HepG2 (cell line): ENCODE results near the gene MXD1. TPM values are rescaled to one million over a fixed set of nuclear protein-coding genes. Genes with fewer than 3 reads are reported as not detected.

Experiments used
- FOXA1 ChIP-seq, 2 experiments: fragments of 450-650 bp in 1 of 2; sonication (generic) in 1 of 2; formaldehyde crosslinking in 1 of 2; IDR thresholded peaks; 2 replicates each; pipeline versions ENCODE4 v1.4.0 to v1.6.1; 2016 to 2020; ENCODE audit warnings: missing genetic modification reagents in 1 of 2
- KAT7 ChIP-seq: IDR thresholded peaks from 2 replicates; pipeline ENCODE4 v1.6.1; 2018; ENCODE audit warnings: borderline replicate concordance, missing compliant biosample characterization
- KMT2A ChIP-seq: sonication (generic); formaldehyde crosslinking; IDR thresholded peaks from 2 replicates; pipeline ENCODE4 v1.4.0; 2020; ENCODE audit warnings: missing genetic modification reagents
- NONO ChIP-seq, 2 experiments: fragments of 450-650 bp in 1 of 2; sonication (generic) in 1 of 2; formaldehyde crosslinking in 1 of 2; IDR thresholded peaks in 1 of 2; conservative IDR thresholded peaks in 1 of 2; 2 replicates each; pipeline versions ENCODE4 v1.6.1 to v1.8.0; 2017 to 2022; ENCODE audit warnings: mild to moderate bottlenecking in 1 of 2, missing genetic modification reagents in 1 of 2, moderate library complexity in 1 of 2
- NRL ChIP-seq: sonication (generic); formaldehyde crosslinking; IDR thresholded peaks from 2 replicates; pipeline ENCODE4 v1.5.0; 2020; ENCODE audit warnings: missing genetic modification reagents, mild to moderate bottlenecking, moderate library complexity, borderline replicate concordance
- PHB2 ChIP-seq: fragments of 450-650 bp; IDR thresholded peaks from 2 replicates; pipeline ENCODE4 v1.6.1; 2018; ENCODE audit not compliant: partially characterized antibody
- RAD21 ChIP-seq: fragments of 450-650 bp; formaldehyde crosslinking; IDR thresholded peaks from 2 replicates; pipeline ENCODE4 v1.5.0; 2020; ENCODE audit warnings: mild to moderate bottlenecking
- TAF1 ChIP-seq: sonication (generic); formaldehyde crosslinking; IDR thresholded peaks from 2 replicates; pipeline ENCODE4 v1.4.0; 2020; ENCODE audit warnings: missing genetic modification reagents
- TCF12 ChIP-seq, 2 experiments: fragments of 450-650 bp in 1 of 2; sonication (generic) in 1 of 2; formaldehyde crosslinking in 1 of 2; IDR thresholded peaks; 2 replicates each; pipeline versions ENCODE4 v1.6.1 to v1.8.0; 2017 to 2022; ENCODE audit warnings: antibody characterized with exemption in 1 of 2, mild to moderate bottlenecking in 1 of 2, missing genetic modification reagents in 1 of 2, moderate library complexity in 1 of 2
- ZFP82 ChIP-seq: sonication (generic); formaldehyde crosslinking; IDR thresholded peaks from 2 replicates; pipeline ENCODE4 v1.5.1; 2020; ENCODE audit warnings: mild to moderate bottlenecking, missing genetic modification reagents, borderline replicate concordance
- ZNF33A ChIP-seq: sonication (generic); formaldehyde crosslinking; IDR thresholded peaks from 2 replicates; pipeline ENCODE4 v1.5.1; 2020; ENCODE audit warnings: missing genetic modification reagents, mild to moderate bottlenecking, moderate library complexity, borderline replicate concordance
- ZNF562 ChIP-seq: sonication (generic); formaldehyde crosslinking; IDR thresholded peaks from 2 replicates; pipeline ENCODE4 v1.8.0; 2022; ENCODE audit warnings: missing genetic modification reagents, borderline replicate concordance
- ZNF879 ChIP-seq: sonication (generic); formaldehyde crosslinking; IDR thresholded peaks from 2 replicates; pipeline ENCODE4 v1.8.1; 2023; ENCODE audit warnings: missing genetic modification reagents
- polyA plus RNA-seq, 8 experiments: library from polyadenylated mRNA; depleted of rRNA in 3 of 8; stranded (reverse) in 7 of 8; unstranded in 1 of 8; fragments of >200 nt; fragmentation: Illumina TruSeq in 4 of 8; extraction: Trizol in 4 of 8; gene quantifications; 2 replicates each; pipeline versions ENCODE4 v1.2.1 to v1.2.3, GENCODE V29; 2011 to 2016; ENCODE audit warnings: low read depth in 4 of 8, missing spikeins in 1 of 8, mixed read lengths in 1 of 8; ENCODE audit not compliant: insufficient read depth in 1 of 8
- total RNA-seq, 5 experiments: library from RNA; depleted of rRNA; stranded (reverse); fragments of >200 nt; fragmentation: Illumina TruSeq; extraction: Trizol; gene quantifications; 2 replicates each; pipeline ENCODE4 v1.2.3, GENCODE V29; 2016; ENCODE audit warnings: low read depth in 1 of 5
- TF ChIP-seq, protein P1 (sequence below): sonication (generic); formaldehyde crosslinking; IDR thresholded peaks from 2 replicates; pipeline ENCODE4 v1.8.1; 2022; ENCODE audit warnings: low read depth, mild to moderate bottlenecking, missing genetic modification reagents
- TF ChIP-seq, protein P2 (sequence below): sonication (generic); formaldehyde crosslinking; IDR thresholded peaks from 2 replicates; pipeline ENCODE4 v1.4.0; 2020; ENCODE audit warnings: mild to moderate bottlenecking, missing genetic modification reagents
- TF ChIP-seq, protein P3 (sequence below): sonication (generic); formaldehyde crosslinking; IDR thresholded peaks from 2 replicates; pipeline ENCODE4 v1.8.0; 2022; ENCODE audit warnings: missing genetic modification reagents, mild to moderate bottlenecking, borderline replicate concordance
- TF ChIP-seq, protein P4 (sequence below): sonication (generic); formaldehyde crosslinking; IDR thresholded peaks from 2 replicates; pipeline ENCODE4 v1.5.1; 2020; ENCODE audit warnings: mild to moderate bottlenecking, missing genetic modification reagents, borderline replicate concordance

The MXD1 gene
- total and polyA plus RNA-seq, 2 of the 13 experiments (the other 11 are each of a cell fraction or from before 2014, with no cell fraction given) = 6.4 to 14.9 TPM

DNA sequence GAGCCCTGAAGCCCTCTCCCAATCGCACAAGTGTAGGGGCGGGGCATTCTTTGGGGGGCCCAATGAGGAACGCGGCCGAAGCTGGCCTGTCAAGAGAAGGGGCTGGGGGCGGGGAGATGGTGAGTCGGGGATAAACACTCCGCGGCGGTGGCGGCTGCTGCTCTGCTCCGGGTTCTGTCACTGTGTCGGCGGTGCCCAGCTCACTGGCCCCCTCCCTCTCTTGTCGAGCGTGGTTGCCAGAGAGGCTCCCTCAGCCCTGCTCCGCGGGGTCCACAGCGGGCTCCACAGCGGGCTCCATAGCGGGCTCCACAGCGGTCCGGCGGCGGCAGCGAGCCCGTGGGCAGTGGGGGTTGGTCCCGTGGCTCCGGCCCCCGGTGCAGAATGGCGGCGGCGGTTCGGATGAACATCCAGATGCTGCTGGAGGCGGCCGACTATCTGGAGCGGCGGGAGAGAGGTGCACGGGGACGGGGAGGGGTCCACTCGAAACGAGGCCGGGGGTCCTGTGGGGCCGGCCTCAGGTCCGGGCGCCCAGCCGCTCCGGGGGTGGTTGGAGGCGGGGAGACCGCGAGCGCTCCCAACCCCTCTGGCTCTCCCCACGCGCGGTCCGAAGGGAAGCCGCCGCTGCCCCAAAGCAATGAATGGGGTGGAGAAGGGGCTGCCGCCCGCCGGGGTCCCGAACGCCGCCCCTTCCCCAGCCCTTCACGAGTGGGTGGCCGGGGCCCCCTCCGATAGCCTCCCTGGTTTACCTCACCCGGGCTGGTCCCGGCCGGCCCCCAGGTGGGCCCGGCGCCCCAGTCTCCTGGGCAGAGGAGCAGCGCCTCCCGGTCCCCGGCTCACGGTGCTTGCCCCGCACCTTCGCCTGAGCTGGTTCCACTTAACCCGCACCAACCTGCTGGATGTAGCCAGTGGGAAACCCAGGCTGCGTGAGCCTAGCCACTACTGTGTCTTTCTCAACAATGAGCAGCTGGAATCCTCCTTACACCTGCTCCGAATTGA is at the start of gene MXD1 (continued):
- TF ChIP-seq, protein P1, sequence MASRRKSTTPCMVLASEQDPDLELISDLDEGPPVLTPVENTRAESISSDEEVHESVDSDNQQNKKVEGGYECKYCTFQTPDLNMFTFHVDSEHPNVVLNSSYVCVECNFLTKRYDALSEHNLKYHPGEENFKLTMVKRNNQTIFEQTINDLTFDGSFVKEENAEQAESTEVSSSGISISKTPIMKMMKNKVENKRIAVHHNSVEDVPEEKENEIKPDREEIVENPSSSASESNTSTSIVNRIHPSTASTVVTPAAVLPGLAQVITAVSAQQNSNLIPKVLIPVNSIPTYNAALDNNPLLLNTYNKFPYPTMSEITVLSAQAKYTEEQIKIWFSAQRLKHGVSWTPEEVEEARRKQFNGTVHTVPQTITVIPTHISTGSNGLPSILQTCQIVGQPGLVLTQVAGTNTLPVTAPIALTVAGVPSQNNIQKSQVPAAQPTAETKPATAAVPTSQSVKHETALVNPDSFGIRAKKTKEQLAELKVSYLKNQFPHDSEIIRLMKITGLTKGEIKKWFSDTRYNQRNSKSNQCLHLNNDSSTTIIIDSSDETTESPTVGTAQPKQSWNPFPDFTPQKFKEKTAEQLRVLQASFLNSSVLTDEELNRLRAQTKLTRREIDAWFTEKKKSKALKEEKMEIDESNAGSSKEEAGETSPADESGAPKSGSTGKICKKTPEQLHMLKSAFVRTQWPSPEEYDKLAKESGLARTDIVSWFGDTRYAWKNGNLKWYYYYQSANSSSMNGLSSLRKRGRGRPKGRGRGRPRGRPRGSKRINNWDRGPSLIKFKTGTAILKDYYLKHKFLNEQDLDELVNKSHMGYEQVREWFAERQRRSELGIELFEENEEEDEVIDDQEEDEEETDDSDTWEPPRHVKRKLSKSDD = no peak
- TF ChIP-seq KAT7 (peak; percentile 28; the same call in 1 of the 2 replicates), ZNF562 (CRISPR knock-in tag) (no peak), NRL (CRISPR knock-in tag) (peak; percentile 67), ZFP82 (CRISPR knock-in tag) (peak; percentile 33; the same call in 1 of the 2 replicates), ZNF879 (CRISPR knock-in tag) (no peak), ZNF33A (CRISPR knock-in tag) (no peak), KMT2A (CRISPR knock-in tag) (no peak), PHB2 (no peak), RAD21 (peak; percentile 62; the same call in 1 of the 2 replicates), TCF12 (IDR thresholded peaks at IDR 0.05) (no peak), TCF12 (CRISPR knock-in tag; IDR thresholded peaks at IDR 0.05) (0 out of 2 replicates have a peak, but pooled peaks have one; percentile 24), TAF1 (CRISPR knock-in tag) (peak; percentile 63), FOXA1 (IDR thresholded peaks at IDR 0.05) (no peak), FOXA1 (CRISPR knock-in tag; IDR thresholded peaks at IDR 0.05) (no peak), NONO (IDR thresholded peaks at IDR 0.05) (no peak), NONO (CRISPR knock-in tag; conservative IDR thresholded peaks at IDR 0.05) (no peak; the same call in 1 of the 2 replicates)
- TF ChIP-seq, protein P2, sequence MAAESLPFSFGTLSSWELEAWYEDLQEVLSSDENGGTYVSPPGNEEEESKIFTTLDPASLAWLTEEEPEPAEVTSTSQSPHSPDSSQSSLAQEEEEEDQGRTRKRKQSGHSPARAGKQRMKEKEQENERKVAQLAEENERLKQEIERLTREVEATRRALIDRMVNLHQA = no peak
- TF ChIP-seq, protein P3, sequence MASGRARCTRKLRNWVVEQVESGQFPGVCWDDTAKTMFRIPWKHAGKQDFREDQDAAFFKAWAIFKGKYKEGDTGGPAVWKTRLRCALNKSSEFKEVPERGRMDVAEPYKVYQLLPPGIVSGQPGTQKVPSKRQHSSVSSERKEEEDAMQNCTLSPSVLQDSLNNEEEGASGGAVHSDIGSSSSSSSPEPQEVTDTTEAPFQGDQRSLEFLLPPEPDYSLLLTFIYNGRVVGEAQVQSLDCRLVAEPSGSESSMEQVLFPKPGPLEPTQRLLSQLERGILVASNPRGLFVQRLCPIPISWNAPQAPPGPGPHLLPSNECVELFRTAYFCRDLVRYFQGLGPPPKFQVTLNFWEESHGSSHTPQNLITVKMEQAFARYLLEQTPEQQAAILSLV (CRISPR knock-in tag) = peak; percentile 46; the same call in 1 of the 2 replicates
- TF ChIP-seq, protein P4, sequence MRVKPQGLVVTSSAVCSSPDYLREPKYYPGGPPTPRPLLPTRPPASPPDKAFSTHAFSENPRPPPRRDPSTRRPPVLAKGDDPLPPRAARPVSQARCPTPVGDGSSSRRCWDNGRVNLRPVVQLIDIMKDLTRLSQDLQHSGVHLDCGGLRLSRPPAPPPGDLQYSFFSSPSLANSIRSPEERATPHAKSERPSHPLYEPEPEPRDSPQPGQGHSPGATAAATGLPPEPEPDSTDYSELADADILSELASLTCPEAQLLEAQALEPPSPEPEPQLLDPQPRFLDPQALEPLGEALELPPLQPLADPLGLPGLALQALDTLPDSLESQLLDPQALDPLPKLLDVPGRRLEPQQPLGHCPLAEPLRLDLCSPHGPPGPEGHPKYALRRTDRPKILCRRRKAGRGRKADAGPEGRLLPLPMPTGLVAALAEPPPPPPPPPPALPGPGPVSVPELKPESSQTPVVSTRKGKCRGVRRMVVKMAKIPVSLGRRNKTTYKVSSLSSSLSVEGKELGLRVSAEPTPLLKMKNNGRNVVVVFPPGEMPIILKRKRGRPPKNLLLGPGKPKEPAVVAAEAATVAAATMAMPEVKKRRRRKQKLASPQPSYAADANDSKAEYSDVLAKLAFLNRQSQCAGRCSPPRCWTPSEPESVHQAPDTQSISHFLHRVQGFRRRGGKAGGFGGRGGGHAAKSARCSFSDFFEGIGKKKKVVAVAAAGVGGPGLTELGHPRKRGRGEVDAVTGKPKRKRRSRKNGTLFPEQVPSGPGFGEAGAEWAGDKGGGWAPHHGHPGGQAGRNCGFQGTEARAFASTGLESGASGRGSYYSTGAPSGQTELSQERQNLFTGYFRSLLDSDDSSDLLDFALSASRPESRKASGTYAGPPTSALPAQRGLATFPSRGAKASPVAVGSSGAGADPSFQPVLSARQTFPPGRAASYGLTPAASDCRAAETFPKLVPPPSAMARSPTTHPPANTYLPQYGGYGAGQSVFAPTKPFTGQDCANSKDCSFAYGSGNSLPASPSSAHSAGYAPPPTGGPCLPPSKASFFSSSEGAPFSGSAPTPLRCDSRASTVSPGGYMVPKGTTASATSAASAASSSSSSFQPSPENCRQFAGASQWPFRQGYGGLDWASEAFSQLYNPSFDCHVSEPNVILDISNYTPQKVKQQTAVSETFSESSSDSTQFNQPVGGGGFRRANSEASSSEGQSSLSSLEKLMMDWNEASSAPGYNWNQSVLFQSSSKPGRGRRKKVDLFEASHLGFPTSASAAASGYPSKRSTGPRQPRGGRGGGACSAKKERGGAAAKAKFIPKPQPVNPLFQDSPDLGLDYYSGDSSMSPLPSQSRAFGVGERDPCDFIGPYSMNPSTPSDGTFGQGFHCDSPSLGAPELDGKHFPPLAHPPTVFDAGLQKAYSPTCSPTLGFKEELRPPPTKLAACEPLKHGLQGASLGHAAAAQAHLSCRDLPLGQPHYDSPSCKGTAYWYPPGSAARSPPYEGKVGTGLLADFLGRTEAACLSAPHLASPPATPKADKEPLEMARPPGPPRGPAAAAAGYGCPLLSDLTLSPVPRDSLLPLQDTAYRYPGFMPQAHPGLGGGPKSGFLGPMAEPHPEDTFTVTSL (CRISPR knock-in tag) = no peak; the same call in 1 of the 2 replicates
